GM18873 (cell line): ENCODE measurements around the gene NFATC2.

Source experiments
- ATAC-seq: cut with Tn5 transposase; IDR thresholded peaks from one replicate; pipeline ENCODE4 v1.9.1; 2021; ENCODE audit warnings: mild to moderate bottlenecking, moderate library complexity, moderate number of reproducible peaks; ENCODE audit not compliant: unreplicated experiment, low FRiP score

NFATC2 gene

DNA sequence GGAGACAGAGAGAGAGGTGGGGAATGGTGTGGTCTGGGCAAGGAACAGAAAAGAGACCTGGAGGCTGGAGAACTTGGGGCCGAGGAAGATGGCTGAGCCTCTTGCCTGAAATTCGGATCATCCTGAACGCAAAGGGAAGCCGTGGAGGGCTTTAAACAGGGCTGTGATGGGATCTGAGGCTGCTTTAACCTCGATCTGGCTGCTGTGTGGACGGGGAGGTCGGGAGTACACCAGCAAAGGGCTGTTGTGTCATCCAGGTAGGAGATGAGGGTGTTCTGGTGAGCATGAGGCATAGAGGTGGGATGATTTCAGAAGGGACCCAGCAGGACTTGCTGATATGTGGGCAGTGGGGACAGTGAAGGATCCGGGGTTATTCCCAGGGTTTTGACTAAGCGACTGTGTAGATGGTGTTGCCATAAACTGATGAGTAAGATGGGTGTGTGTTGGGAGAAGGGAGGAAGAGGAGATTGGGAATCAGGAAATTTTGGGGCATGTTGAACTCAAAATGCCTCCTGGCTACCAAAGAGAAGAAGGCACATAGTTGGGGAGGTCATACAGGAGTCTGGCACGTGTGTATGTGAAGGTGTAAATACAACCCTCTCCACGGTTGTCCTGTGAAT, 158.5 kb downstream of the NFATC2 start:
- ATAC-seq = no peak

DNA sequence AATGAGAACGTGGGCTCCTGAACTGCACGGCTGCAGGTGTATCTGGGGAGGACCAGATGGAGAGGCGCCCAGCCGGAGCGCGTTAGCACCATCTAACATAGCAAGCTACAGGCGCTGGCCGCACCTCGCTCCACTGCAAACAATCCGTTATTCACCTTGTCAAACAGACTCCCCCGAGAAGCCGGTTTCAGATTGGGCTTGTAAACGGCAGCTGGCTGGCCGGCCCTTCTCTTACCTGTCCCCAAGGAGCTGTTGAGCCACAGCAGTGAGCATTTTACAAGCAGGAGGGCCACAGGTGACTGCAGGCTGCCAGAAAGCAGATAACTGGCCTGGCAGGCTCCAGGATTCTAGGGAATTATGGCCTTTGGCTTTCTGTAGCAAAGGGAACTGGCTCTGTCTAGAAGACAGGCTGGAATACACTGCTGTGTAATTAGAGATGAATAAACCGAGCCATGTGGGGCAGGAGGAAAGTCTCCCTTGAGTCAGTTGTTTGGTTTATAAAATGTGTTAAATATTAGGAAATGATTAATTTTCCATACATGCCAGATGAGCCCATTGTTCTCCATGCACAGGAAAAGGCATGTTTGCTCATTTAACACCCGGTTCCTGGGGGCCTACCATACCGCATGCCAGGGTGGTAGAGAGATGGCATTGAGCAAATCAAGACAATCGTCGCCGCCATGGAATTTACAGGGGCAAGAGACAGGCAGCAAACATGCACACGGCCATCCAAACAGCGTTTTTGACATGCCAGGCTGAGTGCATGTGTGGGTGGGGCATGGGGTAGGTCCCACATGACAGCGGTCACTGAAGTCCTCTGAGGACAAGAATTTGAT, 159.3 kb downstream of the NFATC2 start:
- ATAC-seq = no peak

DNA sequence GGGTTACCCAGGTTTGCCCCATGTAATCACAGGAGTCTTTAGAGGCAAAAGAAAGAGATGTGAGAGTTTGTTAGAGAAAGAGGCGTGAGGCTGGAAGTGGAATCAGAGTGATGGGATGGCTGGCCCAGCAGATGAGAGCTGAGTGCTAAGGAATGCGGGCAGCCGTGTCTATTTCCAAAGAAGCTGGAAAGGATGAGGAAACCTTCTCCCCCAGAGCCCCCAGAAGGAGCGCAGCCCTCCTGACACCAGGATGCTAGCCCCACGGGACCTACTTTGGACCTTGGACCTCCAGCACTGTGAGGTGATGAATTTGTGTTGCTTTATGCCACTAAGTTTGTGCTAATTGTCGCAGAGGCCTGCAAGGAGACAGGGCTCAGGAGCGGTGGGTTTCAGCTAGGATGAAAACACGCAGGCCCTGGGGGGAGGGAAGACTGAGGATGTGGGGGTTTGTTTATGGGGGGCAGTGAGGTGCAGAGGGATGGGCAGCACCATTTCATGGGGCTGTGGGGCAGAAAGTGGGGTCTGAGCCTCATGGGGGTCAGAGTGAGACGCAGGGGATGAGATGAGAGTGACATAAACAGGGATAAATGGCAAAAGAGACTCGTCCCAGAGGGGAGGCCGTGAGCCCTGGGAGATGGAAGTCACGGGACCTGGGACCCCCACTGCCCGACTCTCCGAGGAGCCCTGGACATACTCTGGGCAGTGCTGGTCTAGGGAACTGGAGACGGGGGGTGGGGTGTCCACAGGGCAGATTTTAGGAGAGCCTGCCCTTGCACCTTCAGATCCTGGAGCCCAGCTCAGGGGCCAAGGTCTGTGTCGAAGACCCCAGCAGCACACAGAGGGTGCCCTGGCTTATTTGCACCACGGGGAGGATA, 160.2 kb downstream of the NFATC2 start:
- ATAC-seq = no peak

DNA sequence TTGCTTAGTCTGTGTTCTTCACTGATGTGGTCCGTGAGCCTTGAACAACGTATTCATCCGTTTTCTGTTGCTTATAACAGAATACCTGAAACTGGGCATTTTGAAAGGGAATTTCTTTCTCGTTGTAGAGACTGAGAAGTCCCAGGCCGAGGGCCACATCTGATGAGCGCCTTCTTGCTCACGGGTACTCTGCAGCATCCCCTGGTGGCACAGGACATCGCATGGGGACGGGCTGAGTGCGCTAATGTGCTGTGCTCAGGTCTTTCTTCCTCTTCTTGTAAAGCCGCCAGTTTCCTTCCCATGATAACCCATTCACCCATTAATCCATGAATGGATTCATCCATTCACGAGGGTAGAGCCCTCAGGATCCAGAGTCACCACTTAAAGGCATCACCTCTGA, 161.0 kb downstream of the NFATC2 start:
- ATAC-seq = no peak

DNA sequence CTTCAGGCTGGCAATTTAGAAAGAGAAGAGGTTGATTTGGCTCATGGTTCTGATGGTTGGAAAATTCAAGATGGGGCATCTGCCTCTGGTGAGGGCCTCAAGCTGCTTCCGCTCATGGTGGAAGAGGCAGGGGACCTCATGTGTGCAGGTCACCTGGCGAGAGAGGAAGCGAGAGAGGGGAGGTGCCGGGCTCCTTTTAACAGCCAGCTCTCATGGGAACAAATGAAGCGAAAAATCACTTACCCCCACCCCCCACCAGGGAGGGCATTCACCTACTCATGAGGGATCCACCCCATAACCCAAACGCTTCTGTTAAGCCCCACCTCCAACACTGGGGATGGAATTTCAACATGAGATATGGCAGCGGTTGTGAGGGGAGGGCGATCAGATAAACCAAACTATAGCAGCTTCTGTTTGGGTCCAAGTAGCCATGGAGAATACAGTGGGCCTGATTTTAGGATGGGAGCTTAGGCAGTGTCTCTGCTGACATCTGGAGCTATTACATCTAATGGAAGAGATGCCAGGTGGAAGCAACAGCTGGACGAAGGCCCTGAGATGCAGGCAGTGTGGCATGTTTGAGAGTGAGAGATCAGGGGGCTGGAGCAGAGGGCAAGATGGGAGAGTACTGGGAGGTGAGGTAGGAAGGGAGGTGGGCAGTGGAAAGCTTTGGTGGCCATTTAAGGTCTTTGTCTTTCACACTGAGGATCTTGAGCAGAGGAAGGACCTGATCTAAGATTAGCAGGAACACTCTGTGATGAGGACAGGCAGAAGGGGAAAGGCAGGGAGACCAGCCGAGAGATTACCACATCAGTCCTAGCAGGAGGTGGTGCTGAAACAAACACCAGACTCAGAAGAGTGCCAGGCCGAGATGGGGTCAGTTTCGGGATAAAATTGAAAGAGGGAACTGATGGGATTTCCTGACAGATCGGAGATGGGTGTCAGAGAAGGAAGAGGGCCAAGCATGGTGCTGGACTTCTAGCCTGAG, 161.8 kb downstream of the NFATC2 start:
- no peak for ATAC-seq

DNA sequence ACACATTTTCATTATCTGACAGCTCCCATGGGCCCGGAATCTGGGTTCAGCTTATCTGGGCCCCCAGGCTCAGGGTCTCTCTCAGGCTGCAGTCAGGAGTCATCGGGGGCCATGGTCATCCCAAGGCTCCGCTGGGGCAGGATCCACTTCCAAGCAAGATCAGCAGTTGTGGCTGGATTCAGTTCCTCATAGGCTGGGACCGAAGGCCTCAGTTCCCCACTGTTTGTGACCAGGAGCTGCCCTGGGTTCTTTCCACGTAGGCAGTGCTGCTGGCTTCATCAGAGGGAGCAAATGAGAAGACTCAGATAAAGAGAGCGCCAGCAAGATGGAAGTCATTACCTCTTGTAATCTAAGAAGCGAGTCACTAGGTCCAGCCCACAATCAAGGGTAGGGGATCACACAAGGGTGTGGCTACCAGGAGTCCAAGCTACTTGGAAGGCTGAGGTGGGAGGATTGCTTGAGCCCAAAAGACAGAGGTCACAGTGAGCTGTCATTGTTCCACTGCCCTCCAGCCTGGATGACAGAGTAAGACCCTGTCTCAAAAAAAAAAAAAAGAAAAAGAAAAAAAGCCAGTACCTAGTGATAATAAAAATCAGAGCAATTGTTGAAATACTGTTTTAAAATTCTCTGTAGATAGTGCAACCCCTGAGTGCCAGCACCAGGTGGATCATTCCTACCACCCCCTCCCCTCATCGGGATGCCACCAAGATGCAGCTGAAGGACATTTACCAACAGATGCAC, 162.7 kb downstream of the NFATC2 start:
- ATAC-seq = no peak

DNA sequence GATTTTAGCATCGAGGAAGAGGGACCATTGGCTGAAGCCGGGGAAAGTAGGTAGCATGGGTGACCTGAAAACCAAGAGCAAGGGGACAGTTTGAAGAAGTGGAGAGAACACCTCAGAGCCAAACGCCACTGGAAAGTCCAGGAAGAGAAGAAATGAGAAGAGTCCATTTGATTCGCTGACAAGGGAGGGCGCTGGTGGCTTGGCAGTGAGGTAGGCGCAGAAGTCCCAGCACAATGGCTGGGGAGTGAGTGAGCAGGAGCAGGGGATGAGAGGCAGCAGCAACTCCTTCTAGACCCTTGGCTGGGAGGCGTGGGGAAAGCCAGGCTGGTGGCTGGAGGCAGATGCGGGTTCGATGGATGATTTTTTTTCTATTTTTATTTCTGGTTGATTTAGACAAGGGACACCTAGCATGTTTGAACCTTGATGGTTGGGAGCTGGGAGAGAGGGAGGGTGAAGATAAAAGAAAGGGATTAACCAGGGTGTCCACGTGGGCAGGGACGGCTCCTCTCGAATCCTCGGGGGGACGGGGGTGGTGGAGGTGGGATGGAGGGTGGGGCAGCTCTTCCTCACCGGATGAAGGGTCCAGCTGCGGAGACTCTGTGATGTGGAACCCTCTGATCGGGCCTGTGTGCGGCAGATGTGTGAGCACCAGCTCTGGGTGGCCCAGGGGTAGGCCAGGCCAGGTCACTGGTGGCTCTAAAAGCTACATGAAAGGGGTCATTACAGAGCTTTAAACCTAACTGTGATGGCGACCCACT, 164.2 kb downstream of the NFATC2 start:
- ATAC-seq = no peak

DNA sequence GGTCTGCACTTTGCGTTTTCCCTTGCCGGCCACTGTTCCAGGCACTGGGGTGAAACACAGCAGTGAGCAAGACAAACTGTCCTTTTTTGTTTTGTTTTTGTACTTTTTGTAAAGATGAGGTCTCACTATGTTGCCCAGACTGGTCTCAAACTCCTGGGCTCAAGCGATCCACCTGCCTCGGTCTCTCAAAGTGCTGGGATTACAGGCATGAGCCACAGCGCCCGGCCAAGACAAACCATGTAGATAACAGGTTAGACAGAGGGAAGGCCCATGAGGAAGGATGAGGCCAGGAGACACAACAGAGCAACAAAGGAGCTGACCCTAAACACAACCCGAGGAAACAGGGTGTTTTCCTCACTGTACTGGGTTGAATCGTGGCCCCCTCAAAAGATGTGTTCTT, 165.4 kb downstream of the NFATC2 start:
- ATAC-seq = no peak

DNA sequence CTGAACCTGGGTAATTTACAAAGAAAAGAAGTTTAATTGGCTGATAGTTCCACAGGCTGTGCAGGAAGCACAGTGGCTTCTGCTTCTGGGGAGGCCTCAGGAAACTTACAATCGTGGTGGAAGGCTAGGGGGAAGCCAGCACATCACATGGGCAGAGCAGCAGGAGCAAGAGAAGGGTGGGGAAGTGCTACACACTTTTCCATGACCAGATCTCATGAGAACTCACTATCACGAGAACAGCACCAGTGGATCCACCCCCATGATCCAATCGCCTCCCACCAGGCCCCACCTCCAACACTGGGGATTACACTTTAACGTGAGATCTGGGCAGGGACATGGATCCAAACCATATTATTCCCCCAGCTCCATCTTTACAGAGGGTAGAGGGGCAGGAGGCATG, 166.4 kb downstream of the NFATC2 start:
- no peak for ATAC-seq

DNA sequence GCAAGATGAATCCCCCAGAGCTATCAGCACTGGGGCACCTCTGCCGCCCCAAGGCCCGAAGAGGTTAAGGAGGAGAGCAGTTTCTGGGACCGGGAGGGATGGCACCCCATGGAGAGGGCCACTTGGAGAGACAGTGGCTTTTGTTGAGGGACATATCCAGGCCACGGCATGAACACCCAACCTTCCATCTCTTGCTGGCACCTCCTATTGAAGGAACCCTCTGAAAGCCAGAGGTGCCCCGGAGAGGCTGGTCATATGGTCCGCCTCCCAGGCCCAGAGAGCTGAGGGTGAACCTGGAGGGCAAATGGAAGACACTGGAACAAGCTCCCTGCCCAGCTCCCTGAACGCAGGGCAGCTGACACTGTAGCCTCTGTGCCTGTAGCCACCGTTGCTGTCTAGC, 167.0 kb downstream of the NFATC2 start:
- ATAC-seq = no peak

DNA sequence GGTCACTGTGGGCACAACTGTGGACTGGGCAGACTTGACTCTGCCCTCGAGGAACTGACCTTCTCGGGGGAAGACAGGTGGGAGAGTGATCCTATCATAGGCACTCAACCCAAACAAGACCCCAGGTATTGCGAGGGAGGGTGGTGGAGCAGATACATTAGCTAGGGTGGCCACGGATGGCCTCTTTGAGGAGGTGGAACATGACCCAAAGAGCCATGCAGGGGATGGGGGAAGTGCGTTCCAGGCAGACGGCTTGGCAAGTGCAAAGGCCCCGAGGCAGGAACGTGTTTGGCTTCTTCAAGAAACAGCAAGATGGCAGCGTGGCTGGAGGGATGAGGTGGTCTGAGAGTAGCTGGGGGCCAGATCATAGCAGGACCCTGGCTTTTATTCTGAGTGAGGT, 167.6 kb downstream of the NFATC2 start:
- no peak for ATAC-seq

DNA sequence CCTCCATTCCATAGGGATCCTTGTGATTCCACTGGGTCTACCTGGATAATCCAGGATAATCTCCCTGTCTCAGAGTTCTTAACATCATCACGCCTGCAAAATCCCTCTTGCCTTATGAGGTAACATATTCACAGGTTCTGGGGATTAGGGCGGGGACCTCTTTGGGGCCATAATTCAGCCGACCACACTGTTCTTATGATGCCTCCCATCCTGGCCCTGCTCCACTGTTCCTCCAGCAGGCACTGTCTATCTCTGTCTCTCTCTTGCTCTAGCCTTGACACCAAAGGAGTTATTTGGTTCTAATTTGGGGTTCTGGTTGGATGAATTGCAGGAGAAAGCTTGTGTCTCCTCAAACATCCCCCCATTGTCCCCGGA, 168.1 kb downstream of the NFATC2 start:
- no peak for ATAC-seq

DNA sequence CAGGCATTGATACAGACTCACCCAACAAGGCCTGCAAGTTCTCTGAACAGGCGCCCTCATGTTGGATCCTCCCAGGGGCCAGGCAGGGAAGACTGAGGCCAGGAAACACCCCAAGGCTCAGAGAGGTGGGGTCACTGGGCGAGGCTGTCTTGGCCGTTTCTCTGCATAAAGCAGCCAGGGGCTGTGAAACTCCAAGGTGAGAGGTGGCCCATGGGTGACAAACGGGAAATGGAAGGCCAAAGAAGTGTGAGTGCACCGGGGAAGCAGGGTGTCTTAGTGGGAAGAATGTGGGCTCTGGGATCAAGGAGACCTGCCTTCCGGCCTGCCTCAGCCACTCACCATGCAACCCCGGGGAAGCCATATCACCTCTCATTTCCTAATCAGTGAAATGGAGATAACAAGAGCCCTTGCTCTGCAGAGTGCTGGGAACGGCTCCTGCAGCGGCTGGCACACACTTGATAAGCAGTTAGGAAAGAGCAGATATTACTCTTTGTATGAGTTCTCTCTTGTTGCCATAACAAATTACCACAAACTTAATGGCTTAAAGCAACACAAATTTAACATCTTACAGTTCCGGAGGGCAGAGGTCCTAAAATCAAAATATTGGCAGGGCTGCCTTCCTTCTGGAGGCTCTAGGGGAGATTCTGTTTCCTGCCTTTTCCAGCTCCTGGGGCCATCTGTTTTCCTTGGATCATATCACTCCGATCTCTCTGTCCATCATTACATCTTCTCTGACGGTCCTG, 168.6 kb downstream of the NFATC2 start:
- no peak for ATAC-seq

DNA sequence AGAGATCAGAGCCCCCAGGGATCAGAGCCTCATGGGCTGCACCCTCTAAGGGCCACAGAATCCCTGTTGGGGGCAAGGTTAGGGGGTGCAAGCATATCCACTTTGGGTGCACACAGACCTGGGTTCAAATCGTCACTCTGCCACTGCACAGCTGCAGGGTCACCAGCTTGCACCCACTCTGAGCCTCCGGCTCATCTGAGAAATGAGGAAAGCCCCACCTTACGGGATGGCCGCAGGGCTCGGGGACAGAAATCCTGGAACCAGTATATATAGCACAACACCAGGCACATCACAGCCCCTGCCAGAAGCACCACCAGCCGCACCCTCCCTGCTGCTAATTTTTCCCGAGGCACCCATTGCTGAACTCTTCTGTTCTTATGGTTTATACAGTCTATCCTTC, 169.6 kb downstream of the NFATC2 start:
- ATAC-seq = no peak

DNA sequence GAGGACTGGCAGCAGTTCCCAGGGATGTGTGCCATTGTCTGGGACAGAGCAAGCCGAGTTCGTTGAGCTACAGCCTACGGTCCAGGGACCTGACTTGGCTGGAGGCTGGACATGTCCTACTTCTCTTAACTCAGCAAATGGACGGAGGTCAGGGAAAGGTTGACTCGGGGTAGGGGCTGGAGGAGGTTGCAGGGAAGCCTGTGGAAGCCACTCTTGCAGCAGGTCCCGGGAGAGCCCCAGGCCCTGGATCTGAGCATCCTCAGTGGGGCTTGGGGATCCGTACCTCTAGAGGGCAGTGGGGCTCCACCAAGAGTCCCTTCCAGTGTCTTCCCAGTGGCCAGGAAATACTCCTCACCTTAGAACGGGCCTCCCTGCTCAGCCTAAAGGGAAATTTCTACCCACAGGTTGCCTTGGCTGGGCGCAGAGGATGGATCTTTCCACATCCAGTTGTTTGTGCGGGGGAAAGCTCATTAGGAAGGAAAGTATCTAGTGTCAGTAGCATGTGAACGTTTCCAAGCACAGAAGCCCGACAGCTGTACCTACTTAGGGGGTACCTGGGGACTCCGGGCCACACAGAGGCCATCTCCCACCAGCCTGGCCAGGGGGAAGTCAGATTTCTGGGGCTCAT, 170.2 kb downstream of the NFATC2 start:
- ATAC-seq = no peak

DNA sequence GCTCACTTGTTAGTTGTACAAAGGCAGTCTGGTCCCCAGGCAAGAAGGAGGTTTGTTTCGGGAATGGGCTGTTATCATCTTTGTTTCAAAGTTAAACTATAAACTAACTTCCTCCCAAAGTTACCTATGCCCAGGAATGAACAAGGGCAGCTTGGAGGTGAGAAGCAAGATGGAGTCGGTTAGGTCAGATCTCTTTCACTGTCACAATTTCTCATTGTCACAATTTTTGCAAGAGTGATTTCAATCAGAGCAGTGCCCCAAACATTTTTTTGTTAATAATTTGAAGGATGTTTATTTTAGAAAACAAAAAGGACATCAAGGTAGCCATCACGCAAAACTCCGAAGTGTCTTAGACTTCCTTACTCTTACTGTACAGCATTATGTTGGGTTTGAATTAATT, 170.8 kb downstream of the NFATC2 start:
- ATAC-seq = no peak

DNA sequence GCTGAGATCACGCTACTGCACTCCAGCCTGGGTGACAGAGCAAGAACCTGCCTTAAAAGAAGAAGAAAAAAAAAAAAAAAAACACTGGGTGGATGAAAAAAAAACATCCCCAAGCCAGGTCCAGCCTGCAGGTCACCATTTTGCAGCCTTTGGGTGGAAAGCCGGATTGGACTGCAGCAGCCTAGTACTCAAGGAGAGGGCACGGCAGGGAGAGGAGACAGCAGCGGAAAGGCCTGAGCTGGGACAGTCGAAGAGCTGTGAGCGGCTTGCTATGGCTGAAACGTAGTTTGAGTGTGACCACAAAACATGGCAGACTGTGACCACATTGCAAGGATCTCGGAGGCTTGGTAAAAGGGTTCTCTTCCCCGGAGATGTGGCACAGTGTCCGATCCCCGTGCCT, 173.0 kb downstream of the NFATC2 start:
- no peak for ATAC-seq
